Neural cell (in vitro differentiated cells): ENCODE measurements around the gene RHCG. TPM values are rescaled to one million over a fixed set of nuclear protein-coding genes. Genes with fewer than 3 reads are reported as not detected.

Experiments used
- H2AFZ ChIP-seq: fragments of 200-600, 300-800 bp; sonication (generic), shearing (Covaris generic); 2 replicates; pipeline ENCODE4 v1.6.0; 2014; ENCODE audit warnings: low read depth, mild to moderate bottlenecking, antibody characterized with exemption, low read length, moderate library complexity
- H3F3A ChIP-seq: fragments of 200-600 bp; shearing (Covaris generic); 2 replicates; pipeline ENCODE4 v1.6.1; 2016; ENCODE audit warnings: mild to moderate bottlenecking, moderate library complexity, mixed read lengths, antibody characterized with exemption, low read length; ENCODE audit not compliant: insufficient read depth, poor library complexity, severe bottlenecking
- H3K27ac ChIP-seq: fragments of 200-600, 300-800 bp; sonication (generic), shearing (Covaris generic); 2 replicates; pipeline ENCODE4 v1.5.1; 2014; ENCODE audit warnings: mild to moderate bottlenecking, low read length, moderate library complexity
- H3K27me3 ChIP-seq: fragments of 300-800, 200-600 bp; sonication (generic), shearing (Covaris generic); 2 replicates; pipeline ENCODE4 v1.6.0; 2014; ENCODE audit warnings: mild to moderate bottlenecking, low read depth, low read length, moderate library complexity; ENCODE audit not compliant: insufficient read depth
- H3K36me3 ChIP-seq: fragments of 300-800, 200-600 bp; sonication (generic), shearing (Covaris generic); 2 replicates; pipeline ENCODE4 v1.5.1; 2014; ENCODE audit warnings: mild to moderate bottlenecking, antibody characterized with exemption, low read length, moderate library complexity; ENCODE audit not compliant: insufficient read depth
- H3K4me2 ChIP-seq: fragments of 300-800, 200-600 bp; sonication (generic), shearing (Covaris generic); 2 replicates; pipeline ENCODE4 v1.6.0; 2014; ENCODE audit warnings: mild to moderate bottlenecking, low read length
- H3K4me3 ChIP-seq: fragments of 300-800, 200-600 bp; sonication (generic), shearing (Covaris generic); 2 replicates; pipeline ENCODE4 v1.5.1; 2014; ENCODE audit warnings: mild to moderate bottlenecking, low read length, moderate library complexity
- H3K79me2 ChIP-seq: fragments of 200-600 bp; shearing (Covaris generic); replicated peaks from 2 replicates; pipeline ENCODE4 v1.6.0; 2014; ENCODE audit warnings: mild to moderate bottlenecking, low read length, moderate library complexity; ENCODE audit not compliant: insufficient read depth
- H3K9ac ChIP-seq: fragments of 300-800, 200-600 bp; sonication (generic), shearing (Covaris generic); 2 replicates; pipeline ENCODE4 v1.6.1; 2016; ENCODE audit warnings: mild to moderate bottlenecking, low read length, mixed read lengths
- H3K9me2 ChIP-seq: fragments of 200-600 bp; shearing (Covaris generic); 2 replicates; pipeline ENCODE4 v1.6.1; 2016; ENCODE audit warnings: mild to moderate bottlenecking, low read length, mixed read lengths; ENCODE audit not compliant: insufficient read depth
- H3K9me3 ChIP-seq: fragments of 200-600, 300-800 bp; sonication (generic), shearing (Covaris generic); 2 replicates; pipeline ENCODE4 v1.6.1; 2016; ENCODE audit warnings: mild to moderate bottlenecking, mixed run types, low read length, moderate library complexity, mixed read lengths
- H4K20me1 ChIP-seq: fragments of 200-600 bp; shearing (Covaris generic); 2 replicates; pipeline ENCODE4 v1.6.1; 2016; ENCODE audit warnings: mild to moderate bottlenecking, mixed run types; ENCODE audit not compliant: insufficient read depth
- CTCF ChIP-seq: fragments of 450-650 bp; IDR thresholded peaks from 2 replicates; pipeline ENCODE4 v1.5.1; 2014; ENCODE audit warnings: antibody characterized with exemption, mild to moderate bottlenecking, moderate library complexity; ENCODE audit not compliant: poor library complexity, severe bottlenecking
- EP300 ChIP-seq: fragments of 450-650 bp; conservative IDR thresholded peaks from 2 replicates; pipeline ENCODE4 v1.6.1; 2014; ENCODE audit warnings: antibody characterized with exemption, mild to moderate bottlenecking, moderate library complexity; ENCODE audit not compliant: poor library complexity, severe bottlenecking
- EZH2 ChIP-seq: fragments of 200-600, 300-800 bp; shearing (Covaris generic), sonication (generic); IDR thresholded peaks from 2 replicates; pipeline ENCODE4 v1.6.1; 2014; ENCODE audit warnings: antibody characterized with exemption, low read length, borderline replicate concordance, mild to moderate bottlenecking; ENCODE audit not compliant: insufficient read depth, poor library complexity, severe bottlenecking
- MXI1 ChIP-seq: fragments of 450-650 bp; conservative IDR thresholded peaks from 2 replicates; pipeline ENCODE4 v1.6.1; 2014; ENCODE audit warnings: antibody characterized with exemption, mild to moderate bottlenecking; ENCODE audit not compliant: poor library complexity, severe bottlenecking
- POLR2AphosphoS5 ChIP-seq: IDR thresholded peaks from 2 replicates; pipeline ENCODE4 v1.6.1; 2012
- RAD21 ChIP-seq: fragments of 450-650 bp; conservative IDR thresholded peaks from 2 replicates; pipeline ENCODE4 v1.6.1; 2014; ENCODE audit warnings: antibody characterized with exemption, mild to moderate bottlenecking, moderate library complexity
- REST ChIP-seq: IDR thresholded peaks from 2 replicates; pipeline ENCODE4 v1.6.1; 2012; ENCODE audit warnings: borderline replicate concordance
- SMC3 ChIP-seq: fragments of 450-650 bp; conservative IDR thresholded peaks from 2 replicates; pipeline ENCODE4 v1.6.1; 2014; ENCODE audit warnings: antibody characterized with exemption, mild to moderate bottlenecking, moderate library complexity; ENCODE audit not compliant: poor library complexity
- TAF1 ChIP-seq: IDR thresholded peaks from 2 replicates; pipeline ENCODE4 v1.6.1; 2012; ENCODE audit warnings: low read depth
- polyA plus RNA-seq: library from polyadenylated mRNA; depleted of rRNA; stranded (reverse); fragments of >200 nt; gene quantifications from 2 replicates; pipeline ENCODE4 v1.2.3, GENCODE V29; 2014

RHCG gene
- polyA plus RNA-seq, 1 donor from 2014 or later: 0.32 TPM

- H3F3A ChIP-seq: no peaks in the 10 kb centered on the region
- H3K9ac ChIP-seq: no peak overlapping the region
- TF ChIP-seq RAD21 (no peak), POLR2AphosphoS5 (no peak), MXI1 (no peak), TAF1 (no peak), SMC3 (no peak), EP300 (no peak), CTCF (no peak), EZH2 (no peak), REST (no peak)
- H2AFZ ChIP-seq: no peak overlapping the region
- no peaks in the 10 kb centered on the region for H3K27me3 ChIP-seq
- H3K9me2 ChIP-seq: no peaks in the 10 kb centered on the region
- no peak overlapping the region for H3K27ac ChIP-seq
- H3K4me3 ChIP-seq: no peak overlapping the region
- H3K4me2 ChIP-seq: no peak overlapping the region
- H3K9me3 ChIP-seq: no peaks in the 10 kb centered on the region
- no peaks in the 10 kb centered on the region for H4K20me1 ChIP-seq
- no peaks in the 10 kb centered on the region for H3K36me3 ChIP-seq
- H3K79me2 ChIP-seq: no peaks in the 10 kb centered on the region
Observed at GRCh38 chr15:89447676-89448075, 48.7 kb downstream of the RHCG start.

- Histone ChIP-seq H3K27ac (no peak overlapping the region), H3K4me3 (no peak overlapping the region), H3K9me2 (no peaks in the 10 kb centered on the region), H3K79me2 (no peaks in the 10 kb centered on the region), H4K20me1 (no peaks in the 10 kb centered on the region), H3F3A (no peaks in the 10 kb centered on the region), H3K27me3 (no peaks in the 10 kb centered on the region), H3K4me2 (no peak overlapping the region), H3K36me3 (no peaks in the 10 kb centered on the region), H3K9me3 (no peaks in the 10 kb centered on the region), H3K9ac (no peak overlapping the region), H2AFZ (no peak overlapping the region)
- TF ChIP-seq MXI1 (no peak), SMC3 (no peak), TAF1 (no peak), POLR2AphosphoS5 (no peak), CTCF (no peak), EP300 (no peak), RAD21 (no peak), REST (no peak), EZH2 (no peak)
Observed at GRCh38 chr15:89446255-89446891, 50.0 kb downstream of the RHCG start.
